Neural cell (in vitro differentiated cells): Measurements from ENCODE around the gene HMOX2.

ENCODE experiments used
- EP300 ChIP-seq: fragments of 450-650 bp; conservative IDR thresholded peaks from 2 replicates; pipeline ENCODE4 v1.6.1; 2014; ENCODE audit warnings: antibody characterized with exemption, mild to moderate bottlenecking, moderate library complexity; ENCODE audit not compliant: poor library complexity, severe bottlenecking
- EZH2 ChIP-seq: fragments of 200-600, 300-800 bp; shearing (Covaris generic), sonication (generic); IDR thresholded peaks from 2 replicates; pipeline ENCODE4 v1.6.1; 2014; ENCODE audit warnings: antibody characterized with exemption, low read length, borderline replicate concordance, mild to moderate bottlenecking; ENCODE audit not compliant: insufficient read depth, poor library complexity, severe bottlenecking
- MXI1 ChIP-seq: fragments of 450-650 bp; conservative IDR thresholded peaks from 2 replicates; pipeline ENCODE4 v1.6.1; 2014; ENCODE audit warnings: antibody characterized with exemption, mild to moderate bottlenecking; ENCODE audit not compliant: poor library complexity, severe bottlenecking
- POLR2AphosphoS5 ChIP-seq: IDR thresholded peaks from 2 replicates; pipeline ENCODE4 v1.6.1; 2012
- RAD21 ChIP-seq: fragments of 450-650 bp; conservative IDR thresholded peaks from 2 replicates; pipeline ENCODE4 v1.6.1; 2014; ENCODE audit warnings: antibody characterized with exemption, mild to moderate bottlenecking, moderate library complexity
- SMC3 ChIP-seq: fragments of 450-650 bp; conservative IDR thresholded peaks from 2 replicates; pipeline ENCODE4 v1.6.1; 2014; ENCODE audit warnings: antibody characterized with exemption, mild to moderate bottlenecking, moderate library complexity; ENCODE audit not compliant: poor library complexity
- TAF1 ChIP-seq: IDR thresholded peaks from 2 replicates; pipeline ENCODE4 v1.6.1; 2012; ENCODE audit warnings: low read depth
- TF ChIP-seq, protein P1 (sequence below): fragments of 450-650 bp; IDR thresholded peaks from 2 replicates; pipeline ENCODE4 v1.5.1; 2014; ENCODE audit warnings: antibody characterized with exemption, mild to moderate bottlenecking, moderate library complexity; ENCODE audit not compliant: poor library complexity, severe bottlenecking
- TF ChIP-seq, protein P2 (sequence below): IDR thresholded peaks from 2 replicates; pipeline ENCODE4 v1.6.1; 2012; ENCODE audit warnings: borderline replicate concordance

DNA sequence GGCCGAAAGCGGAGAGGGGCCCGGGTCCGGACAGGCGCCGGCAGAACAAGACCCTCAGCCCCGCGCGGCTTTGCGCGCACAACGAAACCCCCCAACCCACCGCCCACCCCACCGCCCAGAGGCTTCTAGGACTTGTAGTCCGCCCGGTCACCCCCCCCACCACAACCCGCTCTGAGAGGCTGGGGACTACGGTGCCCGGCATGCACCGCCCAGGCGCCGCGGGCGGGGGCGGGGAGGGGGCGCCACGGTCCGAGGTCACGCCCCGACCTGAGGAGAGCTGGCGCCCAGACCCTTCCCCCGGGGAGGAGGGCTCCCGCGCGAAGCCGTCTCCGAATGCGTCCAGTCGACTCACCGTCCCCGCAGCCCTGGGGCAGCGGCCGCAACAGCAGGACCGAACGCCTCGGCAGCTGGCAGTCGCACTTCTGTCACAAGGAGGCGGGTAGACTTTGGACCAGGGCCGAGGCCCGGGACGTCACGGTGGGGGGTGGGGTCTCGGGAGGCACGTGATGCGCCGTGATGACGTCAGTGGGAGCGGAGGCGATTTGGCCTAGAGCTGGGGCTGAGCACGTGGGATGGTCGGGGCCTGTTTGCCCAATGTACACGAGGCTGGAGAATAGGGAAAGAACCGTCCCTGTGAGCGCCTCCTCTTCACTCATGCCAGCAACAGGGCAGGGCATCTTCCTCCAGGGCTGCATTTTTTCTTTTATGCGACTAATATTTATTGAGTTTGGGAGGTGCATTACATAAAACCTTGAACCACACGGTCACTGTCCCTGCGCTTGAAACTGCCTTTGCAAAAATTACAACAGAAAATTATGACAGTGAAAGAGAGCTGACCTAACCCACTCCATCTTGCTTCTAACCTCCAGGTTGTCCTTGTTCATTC is 62.4 kb downstream of the HMOX2 start, which contains the start of gene CDIP1:
- TF ChIP-seq, protein P1, sequence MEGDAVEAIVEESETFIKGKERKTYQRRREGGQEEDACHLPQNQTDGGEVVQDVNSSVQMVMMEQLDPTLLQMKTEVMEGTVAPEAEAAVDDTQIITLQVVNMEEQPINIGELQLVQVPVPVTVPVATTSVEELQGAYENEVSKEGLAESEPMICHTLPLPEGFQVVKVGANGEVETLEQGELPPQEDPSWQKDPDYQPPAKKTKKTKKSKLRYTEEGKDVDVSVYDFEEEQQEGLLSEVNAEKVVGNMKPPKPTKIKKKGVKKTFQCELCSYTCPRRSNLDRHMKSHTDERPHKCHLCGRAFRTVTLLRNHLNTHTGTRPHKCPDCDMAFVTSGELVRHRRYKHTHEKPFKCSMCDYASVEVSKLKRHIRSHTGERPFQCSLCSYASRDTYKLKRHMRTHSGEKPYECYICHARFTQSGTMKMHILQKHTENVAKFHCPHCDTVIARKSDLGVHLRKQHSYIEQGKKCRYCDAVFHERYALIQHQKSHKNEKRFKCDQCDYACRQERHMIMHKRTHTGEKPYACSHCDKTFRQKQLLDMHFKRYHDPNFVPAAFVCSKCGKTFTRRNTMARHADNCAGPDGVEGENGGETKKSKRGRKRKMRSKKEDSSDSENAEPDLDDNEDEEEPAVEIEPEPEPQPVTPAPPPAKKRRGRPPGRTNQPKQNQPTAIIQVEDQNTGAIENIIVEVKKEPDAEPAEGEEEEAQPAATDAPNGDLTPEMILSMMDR, result peak; percentile 41
- TF ChIP-seq EZH2 (no peak), POLR2AphosphoS5 (peak; percentile 98), EP300 (peak; percentile 77), TAF1 (peak; percentile 62), RAD21 (no peak), SMC3 (peak; percentile 29), MXI1 (peak; percentile 48)
- TF ChIP-seq, protein P2, sequence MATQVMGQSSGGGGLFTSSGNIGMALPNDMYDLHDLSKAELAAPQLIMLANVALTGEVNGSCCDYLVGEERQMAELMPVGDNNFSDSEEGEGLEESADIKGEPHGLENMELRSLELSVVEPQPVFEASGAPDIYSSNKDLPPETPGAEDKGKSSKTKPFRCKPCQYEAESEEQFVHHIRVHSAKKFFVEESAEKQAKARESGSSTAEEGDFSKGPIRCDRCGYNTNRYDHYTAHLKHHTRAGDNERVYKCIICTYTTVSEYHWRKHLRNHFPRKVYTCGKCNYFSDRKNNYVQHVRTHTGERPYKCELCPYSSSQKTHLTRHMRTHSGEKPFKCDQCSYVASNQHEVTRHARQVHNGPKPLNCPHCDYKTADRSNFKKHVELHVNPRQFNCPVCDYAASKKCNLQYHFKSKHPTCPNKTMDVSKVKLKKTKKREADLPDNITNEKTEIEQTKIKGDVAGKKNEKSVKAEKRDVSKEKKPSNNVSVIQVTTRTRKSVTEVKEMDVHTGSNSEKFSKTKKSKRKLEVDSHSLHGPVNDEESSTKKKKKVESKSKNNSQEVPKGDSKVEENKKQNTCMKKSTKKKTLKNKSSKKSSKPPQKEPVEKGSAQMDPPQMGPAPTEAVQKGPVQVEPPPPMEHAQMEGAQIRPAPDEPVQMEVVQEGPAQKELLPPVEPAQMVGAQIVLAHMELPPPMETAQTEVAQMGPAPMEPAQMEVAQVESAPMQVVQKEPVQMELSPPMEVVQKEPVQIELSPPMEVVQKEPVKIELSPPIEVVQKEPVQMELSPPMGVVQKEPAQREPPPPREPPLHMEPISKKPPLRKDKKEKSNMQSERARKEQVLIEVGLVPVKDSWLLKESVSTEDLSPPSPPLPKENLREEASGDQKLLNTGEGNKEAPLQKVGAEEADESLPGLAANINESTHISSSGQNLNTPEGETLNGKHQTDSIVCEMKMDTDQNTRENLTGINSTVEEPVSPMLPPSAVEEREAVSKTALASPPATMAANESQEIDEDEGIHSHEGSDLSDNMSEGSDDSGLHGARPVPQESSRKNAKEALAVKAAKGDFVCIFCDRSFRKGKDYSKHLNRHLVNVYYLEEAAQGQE, result peak; percentile 82
